Measurements from ENCODE around the gene HIP1. TPM values are rescaled to one million over a fixed set of nuclear protein-coding genes. Genes with fewer than 3 reads are reported as not detected.

HIP1 gene
- total and polyA plus RNA-seq, 2 of the 13 experiments (the other 11 are each of a cell fraction or from before 2014, with no cell fraction given): 4.5 to 6.2 TPM

DNA sequence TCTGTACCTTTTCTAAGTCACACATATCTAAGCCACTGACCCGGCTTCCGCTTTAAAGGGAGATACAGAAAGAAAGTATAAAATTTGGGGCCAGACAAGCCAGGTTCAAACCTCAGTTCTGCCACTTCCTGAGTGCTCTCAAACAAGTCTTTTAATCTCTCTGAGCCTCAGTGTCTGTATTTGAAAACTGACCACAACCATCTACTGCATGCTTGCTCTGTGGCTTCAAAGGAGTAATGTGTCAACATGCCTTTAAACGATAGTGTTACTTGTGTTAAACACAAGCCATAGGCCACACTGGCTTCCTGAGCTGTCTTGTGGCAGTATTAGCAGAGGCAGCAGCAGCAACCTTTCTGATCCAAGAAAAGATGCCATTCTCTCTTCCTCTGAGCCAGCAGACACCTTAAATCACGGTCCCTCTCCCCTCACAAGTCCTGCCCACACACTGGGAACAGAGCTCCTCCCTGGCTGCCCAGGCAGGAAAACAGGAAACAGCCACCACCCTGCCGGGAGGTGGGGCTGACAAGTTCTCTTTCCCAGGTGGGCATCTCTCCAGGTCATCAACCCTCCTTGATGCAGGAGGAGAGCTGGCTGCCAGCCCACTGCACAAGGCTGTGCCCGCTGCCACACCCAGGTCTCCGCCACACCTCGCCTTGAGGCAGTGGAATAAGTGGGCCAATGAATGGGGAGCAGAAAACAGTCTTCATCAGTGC, 10.7 kb downstream of the HIP1 start (continued):
- TF ChIP-seq FUBP1 (CRISPR knock-in tag; IDR thresholded peaks at IDR 0.05; ENCODE audit: borderline replicate concordance) (no peak), ZNF232 (CRISPR knock-in tag; IDR thresholded peaks at IDR 0.05; ENCODE audit: borderline replicate concordance) (0 out of 2 replicates have a peak, but pooled peaks have one; percentile 9), TARDBP (CRISPR knock-in tag; IDR thresholded peaks at IDR 0.05) (peak; percentile 51), ZNF709 (CRISPR knock-in tag; IDR thresholded peaks at IDR 0.05) (no peak), ZNF17 (CRISPR knock-in tag; IDR thresholded peaks at IDR 0.05) (no peak), ZNF124 (CRISPR knock-in tag; IDR thresholded peaks at IDR 0.05) (no peak), ZFP62 (CRISPR knock-in tag; IDR thresholded peaks at IDR 0.05) (no peak), ZNF674 (CRISPR knock-in tag; IDR thresholded peaks at IDR 0.05; ENCODE audit: low read depth) (no peak), CBFB (CRISPR knock-in tag; IDR thresholded peaks at IDR 0.05) (peak; percentile 95), NR3C1 (CRISPR knock-in tag; IDR thresholded peaks at IDR 0.05) (no peak), ZNF230 (CRISPR knock-in tag; IDR thresholded peaks at IDR 0.05) (no peak), REXO4 (CRISPR knock-in tag; IDR thresholded peaks at IDR 0.05; ENCODE audit: borderline replicate concordance) (no peak), ZSCAN25 (CRISPR knock-in tag; IDR thresholded peaks at IDR 0.05) (no peak), RAD51 (IDR thresholded peaks at IDR 0.05; ENCODE audit: borderline replicate concordance) (no peak), ZNF747 (CRISPR knock-in tag; IDR thresholded peaks at IDR 0.05; ENCODE audit: borderline replicate concordance) (no peak), CCAR2 (optimal IDR thresholded peaks at IDR 0.05; ENCODE audit: low read depth, low read length) (no peak), SP5 (CRISPR knock-in tag; IDR thresholded peaks at IDR 0.05; ENCODE audit: borderline replicate concordance, low read depth) (0 out of 2 replicates have a peak, but pooled peaks have one; percentile 15), ZNF740 (CRISPR knock-in tag; IDR thresholded peaks at IDR 0.05) (no peak), MEF2D (CRISPR knock-in tag; IDR thresholded peaks at IDR 0.05) (no peak; the same call in 1 of the 2 replicates), ZNF644 (CRISPR knock-in tag; IDR thresholded peaks at IDR 0.05; ENCODE audit: low read depth) (0 out of 2 replicates have a peak, but pooled peaks have one; percentile 30), ZNF788 (CRISPR knock-in tag; IDR thresholded peaks at IDR 0.05; ENCODE audit: borderline replicate concordance) (no peak; the same call in 1 of the 2 replicates), ZNF775 (CRISPR knock-in tag; IDR thresholded peaks at IDR 0.05; ENCODE audit: borderline replicate concordance) (no peak), ZNF20 (CRISPR knock-in tag; IDR thresholded peaks at IDR 0.05) (no peak), ZBTB21 (CRISPR knock-in tag; IDR thresholded peaks at IDR 0.05) (no peak), ZNF446 (CRISPR knock-in tag; IDR thresholded peaks at IDR 0.05) (no peak)
- TF ChIP-seq, protein P1, sequence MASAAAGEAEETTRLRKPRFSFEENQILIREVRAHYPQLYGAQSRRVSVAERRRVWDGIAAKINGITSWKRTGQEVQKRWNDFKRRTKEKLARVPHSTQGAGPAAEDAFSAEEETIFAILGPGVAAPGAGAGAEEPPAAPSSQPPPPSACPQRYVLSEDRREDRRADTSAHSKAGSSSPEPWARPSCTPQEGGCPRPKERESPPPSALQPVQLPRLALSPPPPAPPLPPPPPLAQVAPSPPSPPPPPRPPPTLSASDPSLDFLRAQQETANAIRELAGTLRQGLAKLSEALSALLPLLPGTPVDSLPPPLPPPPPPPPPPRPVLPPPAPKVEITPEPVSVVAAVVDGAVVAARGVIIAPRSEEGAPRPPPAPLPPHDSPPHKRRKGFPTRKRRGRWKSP (CRISPR knock-in tag; IDR thresholded peaks at IDR 0.05): no peak
- TF ChIP-seq, protein P2, sequence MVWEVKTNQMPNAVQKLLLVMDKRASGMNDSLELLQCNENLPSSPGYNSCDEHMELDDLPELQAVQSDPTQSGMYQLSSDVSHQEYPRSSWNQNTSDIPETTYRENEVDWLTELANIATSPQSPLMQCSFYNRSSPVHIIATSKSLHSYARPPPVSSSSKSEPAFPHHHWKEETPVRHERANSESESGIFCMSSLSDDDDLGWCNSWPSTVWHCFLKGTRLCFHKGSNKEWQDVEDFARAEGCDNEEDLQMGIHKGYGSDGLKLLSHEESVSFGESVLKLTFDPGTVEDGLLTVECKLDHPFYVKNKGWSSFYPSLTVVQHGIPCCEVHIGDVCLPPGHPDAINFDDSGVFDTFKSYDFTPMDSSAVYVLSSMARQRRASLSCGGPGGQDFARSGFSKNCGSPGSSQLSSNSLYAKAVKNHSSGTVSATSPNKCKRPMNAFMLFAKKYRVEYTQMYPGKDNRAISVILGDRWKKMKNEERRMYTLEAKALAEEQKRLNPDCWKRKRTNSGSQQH (CRISPR knock-in tag; IDR thresholded peaks at IDR 0.05; ENCODE audit: low read depth): 0 out of 2 replicates have a peak, but pooled peaks have one; percentile 36

Measured in HepG2 (cell line).